ENCODE measurements around the gene CHRDL2.
"Not testable (repeated sequence)": the region's sequence is repeated elsewhere in the genome, so short reads cannot be mapped to it uniquely, and the experiment has no call there.

Gene CHRDL2

GRCh38 chr11:74672332-74672955, 58.8 kb downstream of the CHRDL2 start:
- DNase-seq (ENCODE audit: low spot score): no peak
- no peak for FAIRE-seq

- DNase-seq (ENCODE audit: low spot score): peak; percentile 70
- no peak for FAIRE-seq
Measured at GRCh38 chr11:74671520-74672196, 59.6 kb downstream of the CHRDL2 start.

- DNase-seq (ENCODE audit: low spot score) (no peak), FAIRE-seq (no peak)
Measured at GRCh38 chr11:74670171-74670570, 61.1 kb downstream of the CHRDL2 start.

DNA sequence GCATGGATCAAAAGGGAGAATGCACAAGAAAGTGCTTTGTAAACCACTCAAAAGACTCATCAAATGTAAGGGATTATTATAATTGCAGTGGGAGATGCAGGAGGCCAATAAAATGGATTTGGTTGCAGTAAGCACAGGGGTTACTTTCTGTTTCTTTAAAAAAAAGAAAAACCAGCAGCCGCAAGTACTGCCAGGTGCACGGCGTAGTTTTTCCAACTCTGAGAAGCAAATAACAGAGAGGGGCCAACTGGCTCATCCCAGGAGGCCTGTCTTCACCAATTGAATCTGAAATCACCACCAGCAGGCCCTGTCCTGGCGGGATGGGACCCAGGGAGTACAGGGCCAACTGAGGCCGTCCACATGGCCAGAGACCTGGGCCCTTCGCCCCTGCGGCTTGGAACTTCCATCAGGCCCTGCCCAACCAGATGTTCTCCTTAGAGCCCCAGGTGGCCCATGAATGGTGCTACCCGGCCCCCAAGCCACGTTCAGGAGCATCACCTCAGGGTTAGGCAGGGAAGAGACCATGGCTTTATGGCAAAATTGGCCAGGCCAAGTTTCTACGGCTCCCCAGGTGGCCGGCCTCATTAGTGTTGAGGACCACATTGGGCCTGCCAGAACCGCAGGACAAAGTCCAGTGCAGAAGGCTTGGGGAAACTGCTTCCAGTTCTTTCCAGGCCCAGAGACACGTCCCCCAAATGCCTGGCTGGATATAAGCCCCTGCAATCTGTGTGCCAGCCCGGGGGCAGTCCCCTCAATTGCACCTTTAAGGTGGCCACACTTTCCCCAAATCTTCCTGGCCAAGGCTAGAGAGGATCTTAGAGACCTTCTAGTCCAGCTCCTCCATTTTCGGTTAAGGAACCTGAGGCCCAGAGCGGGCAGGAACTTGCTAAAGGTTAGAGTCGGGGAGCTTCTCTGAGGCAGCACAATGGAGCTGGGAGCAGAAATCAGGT, 61.7 kb downstream of the CHRDL2 start:
- no peak for DNase-seq (ENCODE audit: low spot score)
- no peak for FAIRE-seq

DNA sequence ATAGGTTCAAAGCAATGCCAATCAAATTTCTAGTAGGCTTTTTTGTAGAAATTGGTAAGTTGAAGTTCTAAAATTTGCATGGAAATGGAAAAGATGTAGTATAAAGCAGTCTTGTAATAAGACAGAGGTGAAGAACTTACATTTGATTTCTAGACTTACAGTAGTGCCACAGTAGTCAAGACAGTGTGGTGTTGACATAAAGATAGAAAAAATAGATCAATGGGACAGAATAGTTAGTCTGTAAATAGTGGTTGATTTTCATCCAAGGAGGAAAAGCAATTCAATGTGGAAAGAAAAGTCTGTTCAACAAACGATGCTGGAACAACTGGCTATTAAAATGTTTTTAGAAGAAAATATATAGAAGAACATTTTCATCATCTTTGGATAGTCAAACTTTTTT, 67.9 kb downstream of the CHRDL2 start:
- DNase-seq (ENCODE audit: low spot score) (no peak), FAIRE-seq (no peak)

- DNase-seq (ENCODE audit: low spot score): no peak
- FAIRE-seq: no peak
Measured at GRCh38 chr11:74662487-74663103, 68.6 kb downstream of the CHRDL2 start.

DNA sequence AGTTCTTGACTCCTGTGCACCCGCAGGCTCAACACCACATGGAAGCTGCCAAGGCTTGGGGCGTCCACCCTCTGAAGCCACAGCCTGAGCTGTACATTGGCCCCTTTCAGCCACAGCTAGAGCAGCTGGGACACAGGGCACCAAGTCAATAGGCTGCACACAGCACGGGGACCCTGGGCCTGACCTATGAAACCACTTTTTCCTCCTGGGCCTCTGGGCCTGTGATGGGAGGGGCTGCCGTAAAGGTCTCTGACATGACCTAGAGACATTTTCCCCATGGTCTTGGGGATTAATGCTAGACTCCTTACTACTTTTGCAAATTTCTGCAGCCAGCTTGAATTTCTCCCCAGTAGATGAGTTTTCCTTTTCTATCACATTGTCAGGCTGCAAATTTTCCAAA, 72.1 kb downstream of the CHRDL2 start:
- not testable (repeated sequence) for FAIRE-seq; DNase-seq (ENCODE audit: low spot score)

GRCh38 chr11:74654976-74655375, 76.2 kb downstream of the CHRDL2 start:
- no peak for FAIRE-seq
- DNase-seq (ENCODE audit: low spot score): no peak

- FAIRE-seq (no peak), DNase-seq (ENCODE audit: low spot score) (no peak)
Measured at GRCh38 chr11:74650498-74650897, 80.7 kb downstream of the CHRDL2 start.

GRCh38 chr11:74648894-74649293, 82.3 kb downstream of the CHRDL2 start:
- DNase-seq (ENCODE audit: low spot score): no peak
- no peak for FAIRE-seq

DNA sequence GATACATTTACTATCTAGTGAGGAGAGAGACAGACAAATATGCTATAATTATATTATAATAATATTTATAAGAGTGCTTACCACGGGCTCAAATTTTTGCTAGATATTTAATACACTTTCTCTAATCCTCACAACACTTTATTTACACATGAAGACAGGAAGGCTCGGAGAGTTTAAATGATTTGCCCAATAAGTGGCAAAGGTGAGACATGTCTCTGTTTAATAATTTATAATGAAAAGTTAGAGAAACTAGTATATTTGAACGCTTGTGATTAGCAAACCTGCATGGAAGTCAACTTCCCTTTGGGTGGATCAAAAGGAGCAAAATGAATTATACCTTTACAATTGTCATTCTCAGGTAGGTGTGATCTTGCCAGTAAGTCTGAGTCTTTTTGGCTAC, 83.4 kb downstream of the CHRDL2 start:
- no peak for FAIRE-seq

DNA sequence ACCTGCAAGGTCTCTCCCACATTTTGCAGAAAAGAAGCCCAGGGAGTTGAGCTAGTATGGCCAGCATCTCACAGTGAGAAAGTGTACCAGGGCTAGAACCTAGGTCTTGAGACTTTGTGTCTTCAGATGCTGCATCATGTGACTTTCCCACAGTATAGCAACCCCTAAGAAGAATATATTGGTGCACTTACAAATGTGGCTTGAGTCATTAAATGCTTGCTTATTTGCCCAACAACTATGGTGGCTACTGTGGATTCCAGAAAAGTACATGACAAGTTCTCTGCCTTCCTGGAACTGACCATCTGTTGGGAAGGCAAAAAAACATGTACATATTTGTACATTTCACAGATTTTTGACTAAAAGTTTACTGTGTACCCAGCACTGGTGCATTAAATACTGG, 83.8 kb downstream of the CHRDL2 start:
- DNase-seq (ENCODE audit: low spot score) (no peak), FAIRE-seq (no peak)

More for the DNA sequence above, 83.4 kb downstream of the CHRDL2 start:
- no peak for DNase-seq (ENCODE audit: low spot score)

- no peak for DNase-seq (ENCODE audit: low spot score)
- FAIRE-seq: no peak
Measured at GRCh38 chr11:74646954-74647353, 84.3 kb downstream of the CHRDL2 start.

Data from RCC 7860 (cell line).